Lower leg skin (tissue), 4 donors: ENCODE results near the gene KCMF1. TPM values are rescaled to one million over a fixed set of nuclear protein-coding genes. Genes with fewer than 3 reads are reported as not detected.

Experiments used
- DNase-seq, 2 donors: peaks; one replicate each; pipeline ENCODE4 v3.0.0-alpha.2; 2019; ENCODE audit warnings: low spot score in 2 of 2
- H3K4me3 ChIP-seq: fragments of 200-600 bp; sonication (generic); 2 replicates; pipeline ENCODE4 v1.5.1; 2017; ENCODE audit warnings: mild to moderate bottlenecking, low read depth; ENCODE audit not compliant: poor library complexity, severe bottlenecking
- POLR2A ChIP-seq, 2 donors: fragments of 450-650 bp; IDR thresholded peaks; one replicate each; pipeline ENCODE4 v1.6.1; 2016 to 2017; ENCODE audit warnings: antibody characterized with exemption in 2 of 2, mild to moderate bottlenecking in 1 of 2, moderate library complexity in 1 of 2
- WGBS, 2 donors: methylation state at CpG; one replicate each; pipeline ENCODE4 v1.1.5; 2018; 5-methylcytosine and 5-hydroxymethylcytosine counted together
- intact Hi-C: fragments of 100-400 bp; cut with DNase I; formaldehyde crosslinking; loops from one replicate; pipeline ENCODE4 v1.15.0; 2023; ENCODE audit warnings: low total_unique reads
- total RNA-seq, 4 donors: library from RNA; depleted of rRNA; stranded (reverse); fragments of >200 nt; gene quantifications; one replicate each; pipeline ENCODE4 v1.1.0, GENCODE V29; 2016
- TF ChIP-seq, protein P1 (sequence below), 3 donors: fragments of 450-650 bp; IDR thresholded peaks; one replicate each; pipeline ENCODE4 v1.5.1; 2016; ENCODE audit warnings: antibody characterized with exemption in 3 of 3, mild to moderate bottlenecking in 3 of 3, moderate library complexity in 2 of 3

Gene KCMF1
- total RNA-seq, 4 donors from 2014 or later = 35.2 to 51.7 (median 39.9) TPM

DNA sequence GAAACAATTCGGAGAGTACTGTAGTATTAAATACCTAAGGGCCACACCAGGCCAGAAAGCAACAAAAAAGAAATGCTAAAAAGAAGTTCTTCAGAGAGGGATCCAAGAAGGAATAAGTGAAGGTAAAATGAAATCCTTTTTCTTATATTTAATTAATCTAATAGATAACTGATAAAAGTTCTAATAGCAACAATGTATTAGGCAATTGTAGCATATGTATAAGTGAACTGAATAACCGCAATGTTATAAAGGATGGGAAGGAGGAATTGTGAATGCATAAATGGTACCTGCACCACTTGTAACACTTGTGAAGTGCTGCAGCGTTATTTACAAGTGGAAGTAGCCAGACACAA, 43.7 kb upstream of the KCMF1 start:
- no peak for DNase-seq
- TF ChIP-seq POLR2A (IDR thresholded peaks at IDR 0.05) = no peak
- TF ChIP-seq, protein P1, sequence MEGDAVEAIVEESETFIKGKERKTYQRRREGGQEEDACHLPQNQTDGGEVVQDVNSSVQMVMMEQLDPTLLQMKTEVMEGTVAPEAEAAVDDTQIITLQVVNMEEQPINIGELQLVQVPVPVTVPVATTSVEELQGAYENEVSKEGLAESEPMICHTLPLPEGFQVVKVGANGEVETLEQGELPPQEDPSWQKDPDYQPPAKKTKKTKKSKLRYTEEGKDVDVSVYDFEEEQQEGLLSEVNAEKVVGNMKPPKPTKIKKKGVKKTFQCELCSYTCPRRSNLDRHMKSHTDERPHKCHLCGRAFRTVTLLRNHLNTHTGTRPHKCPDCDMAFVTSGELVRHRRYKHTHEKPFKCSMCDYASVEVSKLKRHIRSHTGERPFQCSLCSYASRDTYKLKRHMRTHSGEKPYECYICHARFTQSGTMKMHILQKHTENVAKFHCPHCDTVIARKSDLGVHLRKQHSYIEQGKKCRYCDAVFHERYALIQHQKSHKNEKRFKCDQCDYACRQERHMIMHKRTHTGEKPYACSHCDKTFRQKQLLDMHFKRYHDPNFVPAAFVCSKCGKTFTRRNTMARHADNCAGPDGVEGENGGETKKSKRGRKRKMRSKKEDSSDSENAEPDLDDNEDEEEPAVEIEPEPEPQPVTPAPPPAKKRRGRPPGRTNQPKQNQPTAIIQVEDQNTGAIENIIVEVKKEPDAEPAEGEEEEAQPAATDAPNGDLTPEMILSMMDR (IDR thresholded peaks at IDR 0.05) = no peak
- intact Hi-C loops = loop anchor here (5.0 kb wide), 1 partner anchor 355 kb away; no protein-coding TSS in a partner anchor
- WGBS, 2 donors = 45 to 50% methylated on average over 3 of the region's 3 CpGs
- no peak overlapping the region for H3K4me3 ChIP-seq

DNA sequence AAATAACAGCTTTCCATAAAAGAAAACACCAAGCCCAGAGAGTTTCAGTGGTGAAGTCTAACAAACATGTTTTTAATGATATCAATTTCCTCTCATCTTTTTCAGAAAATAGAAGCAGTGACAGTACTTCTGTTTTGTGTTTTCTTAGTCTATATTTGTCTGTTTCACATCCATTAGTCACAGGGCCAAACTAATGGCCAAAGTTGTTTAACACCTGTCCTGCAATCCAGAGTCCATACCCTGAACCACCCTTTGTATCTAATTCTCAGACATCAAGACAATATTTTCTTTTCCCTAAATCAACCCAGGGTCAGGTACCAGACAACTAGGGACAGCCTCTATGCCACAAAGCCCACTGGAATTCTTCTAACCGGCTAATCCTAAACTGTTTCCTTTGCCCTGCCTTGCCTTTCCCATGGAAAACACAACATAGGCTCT, 39.6 kb upstream of the KCMF1 start:
- WGBS, 2 donors = 73 to 83% methylated on average over 1 of the region's 1 CpG
- no peak for DNase-seq
- no peak overlapping the region for H3K4me3 ChIP-seq
- TF ChIP-seq, protein P1 (IDR thresholded peaks at IDR 0.05) = no peak
- TF ChIP-seq POLR2A (IDR thresholded peaks at IDR 0.05) = no peak
- intact Hi-C loops = no loop called here

DNA sequence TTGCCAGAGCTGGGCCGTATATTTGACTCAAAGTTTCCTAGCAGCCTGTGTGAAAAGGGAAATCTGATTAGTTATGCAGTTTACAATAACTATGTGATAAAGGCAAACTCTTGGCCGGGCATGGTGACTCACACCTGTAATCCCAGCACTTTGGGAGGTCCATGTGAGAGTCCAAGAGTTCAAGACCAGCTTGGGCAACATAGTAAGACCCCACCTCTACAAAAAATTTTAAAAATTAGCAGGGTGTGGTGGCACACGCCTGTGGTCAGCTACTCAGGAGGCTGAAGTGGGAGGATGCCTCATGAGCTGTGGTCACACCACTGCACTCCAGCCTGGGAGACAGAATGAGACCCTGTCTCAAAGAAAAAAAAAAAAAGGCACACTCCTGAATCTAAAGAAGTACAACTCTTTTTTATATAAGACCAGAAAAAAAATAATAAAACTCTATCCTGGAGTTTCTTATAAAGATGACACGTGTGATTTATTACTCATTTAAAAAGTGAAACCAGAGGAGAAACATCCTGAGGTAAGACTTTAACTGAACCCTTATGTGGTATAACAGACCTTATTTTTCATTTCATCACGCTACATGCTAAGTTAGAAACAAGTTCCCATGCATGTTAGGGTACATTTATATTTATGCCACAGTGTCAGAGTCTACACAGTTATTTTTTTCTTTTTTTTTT, 32.6 kb upstream of the KCMF1 start:
- intact Hi-C loops = no loop called here
- no peak for DNase-seq
- no peak overlapping the region for H3K4me3 ChIP-seq
- TF ChIP-seq POLR2A (IDR thresholded peaks at IDR 0.05) = no peak
- TF ChIP-seq, protein P1 (IDR thresholded peaks at IDR 0.05) = no peak
- WGBS, 2 donors = 73% methylated on average over 5 of the region's 5 CpGs

DNA sequence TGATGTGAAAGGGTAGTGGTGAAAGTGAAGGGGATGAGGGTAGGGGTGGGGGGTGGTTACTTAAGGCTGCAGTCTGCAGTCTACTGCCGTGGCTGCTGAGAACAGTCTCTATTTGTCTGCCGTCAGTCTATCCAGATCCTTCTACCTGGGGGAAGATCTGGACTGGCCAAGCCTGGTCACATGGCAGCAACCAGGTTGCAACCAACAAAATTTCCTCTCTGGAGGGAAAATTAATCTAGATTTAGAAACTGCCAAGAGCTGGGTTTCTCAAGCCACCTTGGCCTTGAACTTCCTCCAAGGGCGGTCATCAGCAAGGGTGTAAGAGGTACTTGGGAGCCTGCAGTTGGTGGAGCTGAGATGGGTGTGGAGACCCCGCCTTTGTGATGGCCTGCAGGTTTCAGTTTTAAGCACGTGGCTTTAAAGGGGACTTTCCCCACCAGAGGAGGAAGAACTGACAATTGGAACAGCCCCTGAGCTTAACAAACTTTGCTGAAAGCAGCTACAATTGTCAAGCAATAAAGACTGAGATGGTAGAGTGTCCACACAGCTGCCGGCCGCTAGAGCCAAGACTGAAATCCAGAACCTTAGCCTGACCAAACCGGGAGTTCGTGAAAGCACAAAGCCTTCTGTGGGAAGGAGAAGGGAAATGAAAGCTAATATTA, 31.4 kb upstream of the KCMF1 start:
- TF ChIP-seq, protein P1 (IDR thresholded peaks at IDR 0.05) = no peak
- no peak for TF ChIP-seq POLR2A (IDR thresholded peaks at IDR 0.05)
- intact Hi-C loops = no loop called here
- DNase-seq = no peak
- H3K4me3 ChIP-seq = no peak overlapping the region
- WGBS, 2 donors = 66 to 74% methylated on average over 9 of the region's 9 CpGs

DNA sequence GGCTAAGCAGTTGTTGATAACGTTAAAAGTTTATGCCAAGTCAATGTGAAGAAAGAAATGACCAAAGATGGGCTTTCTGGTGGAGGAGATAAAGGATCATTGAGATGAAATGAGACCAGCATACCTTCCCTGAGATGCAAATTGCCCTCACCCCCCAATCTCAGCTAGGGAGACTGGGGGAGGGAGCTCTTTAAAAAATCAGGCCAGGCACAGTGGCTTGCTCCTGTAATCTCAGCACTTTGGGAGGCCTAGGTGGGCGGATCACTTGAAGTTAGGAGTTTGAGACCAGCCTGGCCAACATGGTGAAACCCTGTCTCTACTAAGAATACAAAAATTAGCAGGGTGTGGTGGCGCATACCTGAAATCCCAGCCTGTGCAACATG, 30.9 kb upstream of the KCMF1 start:
- H3K4me3 ChIP-seq = no peak overlapping the region
- 83 to 85% methylated on average over 3 of the region's 3 CpGs for WGBS, 2 donors
- intact Hi-C loops = no loop called here
- no peak for DNase-seq
- TF ChIP-seq POLR2A (IDR thresholded peaks at IDR 0.05) = no peak
- TF ChIP-seq, protein P1 (IDR thresholded peaks at IDR 0.05) = no peak
